HG03280 (cell line): ENCODE results near the gene PNMA8A.
"Not testable (repeated sequence)": the region's sequence is repeated elsewhere in the genome, so short reads cannot be mapped to it uniquely, and the experiment has no call there.

Experiments used
- ATAC-seq: cut with Tn5 transposase; IDR thresholded peaks from one replicate; pipeline ENCODE4 v1.9.1; 2021; ENCODE audit warnings: mild to moderate bottlenecking, moderate library complexity; ENCODE audit not compliant: unreplicated experiment

The PNMA8A gene

DNA sequence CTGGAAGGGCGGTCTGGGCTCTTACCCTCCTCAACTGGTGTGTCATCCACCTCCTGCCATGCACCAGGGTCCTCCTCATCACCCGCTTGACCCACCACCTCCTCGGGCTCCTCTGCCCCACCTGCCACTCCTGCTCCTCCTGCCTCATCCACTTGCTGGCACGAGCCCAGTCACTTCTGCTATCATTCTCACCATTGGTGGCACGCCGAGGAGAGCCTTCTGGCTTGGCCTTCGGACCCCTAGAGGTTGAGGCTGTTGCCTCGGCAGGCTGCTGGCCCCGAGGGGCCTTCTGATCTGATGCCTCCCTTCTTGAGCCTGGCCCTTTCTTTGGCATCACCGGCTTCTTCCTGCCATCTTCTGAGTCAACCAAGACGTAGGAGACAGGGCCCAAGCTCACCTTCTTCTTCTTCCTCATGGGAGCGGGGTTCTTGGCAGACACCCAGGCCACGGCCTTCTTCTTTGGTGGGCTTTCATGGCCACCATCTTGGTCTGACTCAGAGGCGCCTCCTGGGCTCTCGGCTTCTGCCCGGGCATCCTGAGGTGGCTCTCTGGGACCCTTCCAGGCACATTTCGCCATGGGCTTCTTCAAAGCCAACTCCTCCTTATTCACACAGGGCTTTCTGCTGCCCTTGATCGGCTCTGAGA lies 1.7 kb downstream of the PNMA8A start:
- ATAC-seq = no peak

DNA sequence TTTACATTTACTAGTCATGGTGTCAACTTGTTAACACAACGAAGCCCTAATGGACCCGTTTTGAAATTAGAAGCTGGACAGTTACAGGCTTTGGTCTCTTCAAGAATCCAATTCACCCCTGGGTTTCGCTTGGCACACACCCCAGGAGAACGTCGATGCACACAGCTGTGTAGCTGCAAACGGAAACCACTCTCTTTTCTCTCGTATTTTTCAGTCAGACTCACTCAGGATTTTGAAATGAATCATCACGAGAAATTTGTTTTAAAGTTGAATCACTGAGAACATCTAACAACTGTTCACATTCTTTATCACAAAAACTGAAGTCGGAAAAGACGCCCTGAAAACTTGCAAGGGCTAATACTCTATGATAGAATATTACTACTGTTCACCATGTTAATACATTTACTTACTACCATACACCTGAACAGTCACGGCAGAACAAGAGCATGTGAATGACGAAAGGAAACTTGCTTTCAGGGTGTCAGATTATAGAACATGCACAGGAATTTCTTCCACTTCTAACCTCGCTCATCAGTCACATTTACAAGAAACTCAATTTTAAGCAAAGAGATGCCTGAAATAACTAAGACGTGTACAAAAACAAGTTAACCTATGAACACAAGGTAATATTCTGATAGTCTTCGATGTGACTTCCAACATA lies 4.7 kb downstream of the PNMA8A start:
- no peak for ATAC-seq

DNA sequence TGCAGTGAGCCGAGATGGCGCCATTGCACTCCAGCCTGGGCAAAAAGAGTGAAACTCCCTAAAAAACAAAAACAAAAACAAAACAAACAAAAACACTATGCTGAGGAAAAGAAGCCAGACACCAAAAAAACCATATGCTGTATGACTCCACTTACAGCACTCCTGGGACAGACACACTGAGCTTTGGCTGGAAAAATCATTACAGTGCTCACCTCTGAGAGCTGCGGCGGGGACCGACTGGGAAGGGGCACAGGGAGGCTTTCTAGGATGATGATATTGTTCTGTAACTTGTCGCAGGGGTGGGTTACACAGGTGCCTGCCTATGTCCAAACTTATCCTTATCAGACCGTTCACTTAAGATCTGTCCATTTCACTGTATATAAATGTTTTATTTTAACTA lies 7.8 kb downstream of the PNMA8A start:
- ATAC-seq = no peak

DNA sequence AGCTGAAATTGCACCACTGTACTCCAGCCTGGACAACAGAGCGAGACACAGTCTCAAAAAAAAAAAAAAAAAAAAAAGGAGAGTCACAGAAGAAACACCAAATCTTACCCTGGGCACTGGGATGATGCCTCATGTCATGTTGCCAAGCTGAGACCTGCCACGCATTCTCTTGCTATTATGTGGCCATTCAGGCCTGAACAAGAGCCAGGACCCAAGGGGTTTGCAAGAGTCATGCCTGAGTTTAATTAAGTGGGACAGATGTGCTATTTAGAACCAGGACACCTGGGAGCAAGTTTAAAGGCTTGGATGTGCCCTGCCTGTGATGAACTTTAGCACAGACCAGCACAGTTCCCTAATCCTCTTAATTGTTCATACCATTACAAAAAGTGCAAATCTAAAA lies 9.8 kb downstream of the PNMA8A start:
- no peak for ATAC-seq

DNA sequence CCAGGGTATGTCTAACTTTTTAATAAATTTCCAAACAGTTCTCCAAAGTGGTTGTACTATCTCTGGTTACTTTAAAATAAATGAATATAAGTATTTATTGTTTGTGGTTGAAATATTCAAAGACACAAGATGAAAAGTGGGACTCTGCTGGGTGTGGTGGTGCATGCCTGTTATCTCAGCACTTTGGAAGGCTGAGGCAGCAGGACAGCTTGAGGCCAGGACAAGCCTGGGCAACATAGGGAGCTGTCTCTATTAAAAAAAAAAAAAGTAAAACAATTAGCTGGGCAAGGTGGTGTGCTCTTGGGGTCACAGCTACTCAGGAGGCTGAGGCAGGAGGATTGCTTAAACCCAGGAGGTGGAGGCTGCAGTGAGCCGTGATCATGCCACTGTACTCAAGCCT lies 10.4 kb downstream of the PNMA8A start:
- ATAC-seq = no peak

DNA sequence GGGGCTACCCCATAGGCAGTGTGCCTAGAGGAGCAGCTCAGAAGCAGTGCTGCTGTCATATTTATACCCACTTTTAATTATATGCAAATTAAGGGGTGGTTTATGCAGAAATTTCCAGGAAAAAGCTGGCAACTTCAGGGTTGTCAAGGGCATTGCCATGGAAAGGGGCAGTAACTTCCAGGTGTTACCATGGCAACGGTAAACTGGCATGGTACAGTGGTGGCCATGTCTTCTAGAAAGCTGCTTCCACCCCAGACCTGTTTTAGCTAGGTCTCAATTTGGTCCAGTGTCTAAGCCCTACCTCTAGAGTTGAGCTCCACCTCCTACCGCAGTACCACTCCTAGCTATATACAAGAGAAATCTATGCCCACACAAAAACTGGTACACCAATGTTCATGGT lies 11.3 kb downstream of the PNMA8A start:
- no peak for ATAC-seq

DNA sequence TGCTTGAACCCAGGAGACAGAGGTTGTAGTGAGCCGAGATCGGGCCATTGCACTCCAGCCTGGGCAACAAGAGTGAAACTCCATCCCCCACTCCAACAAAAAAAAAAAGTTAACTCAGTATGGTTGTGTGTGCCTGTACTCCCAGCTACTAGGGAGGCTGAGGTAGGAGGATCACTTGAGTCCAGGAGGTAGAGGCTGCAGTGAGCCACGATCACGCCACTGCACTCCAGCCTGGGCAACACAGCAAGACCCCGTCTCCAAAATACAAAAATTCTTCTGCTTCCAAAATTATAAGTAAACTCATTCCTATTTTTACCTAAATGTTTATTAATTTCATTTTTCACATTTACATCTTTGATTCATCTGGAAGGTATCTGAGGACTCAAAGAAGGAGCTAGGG lies 14.4 kb downstream of the PNMA8A start:
- ATAC-seq = no peak

DNA sequence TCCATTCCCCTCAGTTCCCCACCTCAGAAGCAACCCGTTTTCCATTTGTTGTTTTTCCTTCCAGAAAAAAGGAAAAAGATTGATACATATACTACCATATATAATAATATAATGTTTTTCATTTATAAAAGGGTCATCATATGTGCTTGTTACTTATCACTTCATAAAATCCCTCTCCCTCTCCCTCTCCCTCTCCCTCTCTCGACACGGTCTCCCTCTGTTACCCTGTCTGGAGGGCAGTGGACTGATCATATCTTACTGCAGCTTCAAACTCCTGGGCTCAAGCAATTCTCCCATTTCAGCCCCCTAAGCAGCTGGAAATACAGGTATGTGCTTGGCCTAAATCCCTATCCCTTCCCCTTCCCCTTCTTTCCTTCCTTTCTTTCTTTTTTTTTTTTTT lies 17.1 kb downstream of the PNMA8A start:
- ATAC-seq = no peak

DNA sequence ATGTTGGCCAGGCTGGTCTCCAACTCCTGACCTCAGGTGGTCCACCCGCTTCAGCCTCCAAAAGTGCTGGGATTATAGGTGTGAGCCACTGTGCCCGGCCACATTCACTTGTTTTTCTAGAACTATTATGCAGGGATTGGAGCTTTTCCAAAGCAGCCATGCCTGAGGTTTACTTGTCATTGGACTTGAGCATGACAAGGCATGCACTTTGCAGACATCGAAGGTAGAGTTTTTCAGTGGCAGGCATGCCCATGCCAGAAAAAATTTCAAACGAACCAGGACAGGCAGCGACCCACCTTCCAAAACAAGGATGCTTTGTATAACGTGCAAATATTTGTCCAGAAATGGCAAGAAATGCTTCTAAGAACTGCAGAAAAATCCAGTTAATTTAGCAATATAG lies 17.7 kb downstream of the PNMA8A start:
- no peak for ATAC-seq

DNA sequence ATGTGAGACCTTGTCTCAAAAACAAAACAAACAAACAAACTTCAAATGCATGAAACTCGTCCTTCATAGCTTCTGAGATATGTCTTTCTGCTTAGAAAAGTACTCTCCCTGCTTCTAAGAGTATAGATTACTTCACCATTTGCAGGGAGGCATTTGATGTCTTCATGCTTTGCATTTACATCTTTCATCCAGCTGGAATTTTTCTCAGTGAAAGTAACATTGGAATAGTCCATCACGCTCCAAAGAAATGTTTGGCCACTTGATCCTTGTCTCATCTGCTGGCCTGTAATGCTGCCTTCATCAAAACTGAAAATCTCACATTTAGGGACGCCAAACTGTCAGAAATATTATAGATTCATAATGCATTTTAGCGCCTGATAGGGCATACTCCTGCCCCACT lies 19.2 kb downstream of the PNMA8A start:
- no peak for ATAC-seq

DNA sequence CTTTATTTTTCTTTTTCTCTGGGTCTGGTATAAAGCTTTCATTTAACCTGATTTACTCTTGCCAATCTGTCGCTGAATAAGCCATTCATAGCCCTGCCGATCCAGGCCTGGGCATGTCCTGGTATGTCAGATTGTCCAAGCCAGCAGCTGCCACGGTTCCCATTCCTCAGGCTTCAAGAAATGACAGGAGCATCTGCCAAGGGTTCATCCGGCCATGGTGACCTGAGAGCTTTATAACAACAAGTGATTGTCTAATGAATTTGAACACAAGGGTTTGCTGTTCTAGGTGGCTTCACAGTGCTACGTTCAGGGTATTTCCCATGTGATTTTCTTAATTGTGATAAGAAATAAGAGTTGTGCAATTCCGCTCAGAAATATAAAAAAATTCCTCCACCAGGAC lies 20.0 kb downstream of the PNMA8A start:
- ATAC-seq = no peak

DNA sequence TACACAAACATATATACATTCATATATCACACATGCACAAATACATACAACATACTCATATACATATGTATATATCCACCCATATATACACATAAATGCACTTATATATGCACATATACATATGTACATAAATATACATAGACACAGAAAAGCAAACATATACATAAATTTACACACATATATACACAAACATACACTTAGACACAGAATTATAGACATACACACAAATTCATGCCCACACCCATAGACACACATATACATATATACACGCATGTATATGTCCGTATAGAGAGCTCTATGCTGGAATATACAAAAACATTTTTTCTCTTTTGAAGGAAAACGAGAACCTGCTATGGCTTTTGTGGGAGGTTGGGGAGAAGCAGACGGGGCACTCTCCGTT lies 20.6 kb downstream of the PNMA8A start:
- ATAC-seq = no peak

DNA sequence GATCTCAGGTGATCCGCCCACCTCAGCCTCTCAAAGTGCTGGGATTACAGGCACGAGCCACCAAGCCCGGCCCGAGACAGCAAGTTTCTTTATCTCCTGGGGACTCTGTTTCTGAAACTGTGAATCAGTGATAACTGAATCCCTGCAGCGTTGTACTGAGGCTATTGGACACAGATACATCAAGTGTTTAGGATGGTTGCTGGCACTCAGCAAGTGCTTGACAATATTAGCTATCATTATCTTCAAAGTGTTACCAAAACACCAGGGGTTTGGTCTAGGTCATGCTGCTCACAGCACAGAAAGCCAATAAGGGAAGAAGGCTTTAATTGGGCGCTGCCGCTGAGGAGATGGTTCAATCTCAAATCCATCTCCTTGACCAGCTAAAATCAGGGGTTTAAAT lies 22.1 kb downstream of the PNMA8A start:
- ATAC-seq = no peak

DNA sequence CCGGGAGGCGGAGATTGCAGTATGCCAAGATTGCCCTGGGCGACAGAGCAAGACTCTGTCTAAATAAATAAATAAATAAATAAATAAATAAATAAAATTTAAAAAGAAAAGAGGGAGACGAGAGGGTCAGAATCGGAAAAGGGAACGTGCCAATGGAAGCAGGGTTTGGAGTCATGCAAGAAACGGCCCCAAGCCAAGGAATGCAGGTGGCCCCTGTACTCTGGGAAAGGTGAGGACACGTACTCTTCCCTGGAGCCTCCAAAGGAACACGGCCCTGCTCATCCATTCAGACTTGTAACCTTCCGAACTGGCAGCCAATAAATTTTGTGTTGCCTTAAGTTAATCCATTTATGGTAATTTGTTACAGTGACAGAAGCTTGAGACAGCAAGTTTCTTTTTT lies 22.8 kb downstream of the PNMA8A start:
- ATAC-seq = no peak

DNA sequence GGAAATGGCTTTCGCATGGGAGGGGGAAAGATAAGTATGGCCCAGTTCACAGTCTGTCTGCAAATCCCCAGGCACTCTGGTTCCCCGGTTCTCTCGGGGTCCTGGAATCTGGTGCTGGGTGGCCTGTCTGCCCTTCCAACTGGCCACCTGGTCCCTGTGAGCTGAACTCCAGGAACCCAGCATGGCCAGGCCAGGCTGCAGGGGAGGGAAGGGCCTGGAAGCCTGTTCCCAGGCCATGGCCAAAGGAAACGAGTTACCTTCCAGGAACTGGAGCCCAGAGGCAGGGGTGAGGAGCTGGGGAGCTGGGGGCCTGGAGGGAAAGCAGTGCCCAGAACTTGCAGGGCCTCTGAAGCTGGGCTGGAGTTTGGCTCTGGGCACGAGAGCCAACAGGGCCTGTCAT lies 23.5 kb downstream of the PNMA8A start:
- no peak for ATAC-seq

DNA sequence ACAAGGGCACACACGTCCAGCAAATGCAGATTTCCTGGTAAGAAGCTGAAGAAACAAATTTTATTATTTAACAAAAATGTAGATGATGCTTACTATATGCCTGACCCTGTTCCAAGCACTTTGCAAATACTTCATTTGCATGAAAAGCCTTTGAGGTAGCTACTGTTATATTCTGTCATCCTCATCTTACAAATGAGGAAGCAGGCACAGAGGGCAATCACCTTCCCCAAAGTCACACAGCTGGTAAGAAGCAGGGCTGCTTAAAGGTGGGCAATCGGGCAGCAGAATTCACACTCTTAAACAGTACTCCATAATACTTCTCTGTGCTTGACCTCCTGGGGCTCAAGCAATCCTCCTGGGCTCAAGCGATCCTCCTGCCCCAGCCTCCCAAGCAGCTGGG lies 24.4 kb downstream of the PNMA8A start:
- ATAC-seq = no peak

DNA sequence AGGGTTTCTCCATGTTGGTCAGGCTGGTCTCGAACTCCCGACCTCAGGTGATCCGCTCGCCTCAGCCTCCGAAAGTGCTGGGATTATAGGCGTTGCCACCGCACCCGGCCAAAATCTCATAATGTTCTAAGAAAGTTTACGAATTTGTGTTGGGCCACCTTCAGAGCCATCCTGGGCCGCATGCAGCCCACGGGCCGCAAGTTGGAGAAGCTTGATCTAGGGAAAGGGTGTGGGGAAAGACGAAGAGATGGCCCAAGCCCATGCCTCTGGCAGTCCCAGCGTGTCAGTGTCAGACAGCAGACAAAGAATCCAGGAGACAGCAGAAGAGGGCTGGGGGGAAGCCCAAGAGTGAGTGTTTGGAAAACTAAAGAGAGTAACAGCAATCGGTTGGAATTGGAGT lies 25.3 kb downstream of the PNMA8A start:
- ATAC-seq = no peak

DNA sequence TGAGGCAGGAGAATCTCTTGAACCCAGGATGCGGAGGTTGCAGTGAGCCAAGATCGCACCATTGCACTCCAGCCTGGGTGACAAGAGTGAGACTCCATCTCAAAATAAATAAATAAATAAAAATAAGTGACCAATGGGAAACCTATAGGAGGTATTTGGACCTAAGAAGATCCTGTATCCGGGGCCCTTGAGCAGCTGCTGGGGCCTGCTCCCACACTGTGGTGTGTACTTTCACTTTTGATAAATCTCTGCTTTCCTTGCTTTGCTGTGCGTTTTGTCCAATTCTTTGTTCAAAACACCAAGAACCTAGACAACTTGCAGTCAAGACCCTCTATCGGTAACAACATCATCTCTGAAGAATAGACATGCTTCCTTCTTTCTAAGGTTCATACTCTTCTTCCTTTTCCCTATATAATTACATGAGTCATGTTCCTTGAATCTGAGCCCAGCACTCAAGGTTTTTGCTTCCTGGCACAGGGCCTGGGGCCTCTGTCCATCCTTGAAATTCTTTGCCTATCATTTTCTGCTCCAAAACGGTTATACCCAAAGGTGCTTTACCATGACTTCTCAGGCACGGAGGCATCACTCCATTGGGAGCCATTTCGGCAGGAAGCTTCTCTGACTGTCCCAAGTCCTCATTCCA lies 28.4 kb downstream of the PNMA8A start:
- no peak for ATAC-seq

DNA sequence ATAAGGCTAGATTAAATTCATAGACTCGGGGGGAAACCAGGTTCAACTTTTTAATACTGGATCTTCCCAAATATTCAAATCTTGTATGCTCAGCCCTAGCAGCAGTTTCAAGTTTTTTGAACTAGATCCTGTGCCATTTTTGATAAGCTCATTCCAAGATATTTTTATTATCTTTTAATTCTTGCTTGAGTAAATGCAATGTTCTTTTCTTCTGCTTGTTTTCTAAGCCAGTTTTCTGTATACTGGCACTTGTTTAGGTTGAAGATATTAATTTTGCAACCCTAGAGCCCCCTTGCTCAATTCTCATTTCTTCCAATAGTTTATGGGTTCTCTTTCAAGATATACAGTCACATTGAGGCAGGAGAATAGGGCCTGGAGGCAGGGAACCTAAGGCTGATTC lies 29.5 kb downstream of the PNMA8A start:
- no peak for ATAC-seq

DNA sequence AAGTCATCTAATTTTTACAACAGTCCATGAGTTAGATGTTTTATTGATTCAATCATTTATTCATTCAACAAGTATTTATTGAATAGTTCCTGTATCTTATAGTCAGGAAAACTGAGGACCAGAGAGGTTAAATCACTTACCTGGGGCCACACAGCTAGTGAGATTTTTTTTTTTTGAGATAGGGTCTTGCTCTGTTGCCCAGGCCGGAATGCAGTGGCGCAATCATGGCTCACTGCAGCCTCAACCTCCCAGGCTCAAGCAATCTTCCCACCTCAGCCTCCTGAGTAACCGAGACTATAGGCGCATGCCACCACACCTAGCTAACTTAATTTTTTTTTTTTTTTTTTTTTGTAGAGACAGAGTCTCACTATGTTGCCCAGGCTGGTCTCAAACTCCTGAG lies 35.7 kb downstream of the PNMA8A start:
- not testable (repeated sequence) for ATAC-seq

DNA sequence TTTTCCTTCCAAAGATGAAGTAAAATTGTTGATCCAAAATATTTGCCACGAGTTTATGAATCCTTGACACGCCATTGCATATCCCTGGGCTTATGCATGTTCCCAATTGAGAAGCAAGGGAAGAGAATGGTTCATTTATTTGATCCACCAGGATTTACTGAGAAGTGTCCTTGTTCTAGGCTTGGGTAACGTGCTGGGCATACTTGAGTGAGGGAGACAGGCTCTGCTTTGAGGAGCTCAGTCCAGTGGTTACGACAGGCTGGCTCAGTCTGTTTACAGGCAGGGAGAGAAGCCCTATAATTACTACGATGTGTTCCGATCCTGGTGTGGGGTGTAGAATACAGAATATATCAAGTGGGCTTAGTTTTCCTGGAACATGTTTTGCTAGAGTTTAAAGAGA lies 36.4 kb downstream of the PNMA8A start:
- ATAC-seq = no peak

DNA sequence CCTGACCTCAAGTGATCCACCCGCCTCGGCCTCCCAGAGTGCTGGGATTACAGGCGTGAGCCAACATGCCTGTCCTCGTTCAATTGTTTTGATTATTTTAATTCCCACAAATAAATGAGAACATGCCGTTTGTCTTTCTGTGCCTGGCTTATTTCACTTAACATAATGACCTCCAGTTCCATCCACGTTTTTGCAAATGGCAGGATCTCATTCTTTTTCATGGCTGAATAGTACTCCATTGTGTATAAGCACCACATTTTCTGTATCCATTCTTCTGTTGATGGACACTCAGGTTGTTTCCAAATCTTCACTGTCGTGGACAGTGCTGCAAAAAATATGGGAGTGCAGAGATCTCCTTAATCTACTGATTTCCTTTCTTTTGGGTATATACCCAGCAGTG lies 37.9 kb downstream of the PNMA8A start:
- ATAC-seq = not testable (repeated sequence)

DNA sequence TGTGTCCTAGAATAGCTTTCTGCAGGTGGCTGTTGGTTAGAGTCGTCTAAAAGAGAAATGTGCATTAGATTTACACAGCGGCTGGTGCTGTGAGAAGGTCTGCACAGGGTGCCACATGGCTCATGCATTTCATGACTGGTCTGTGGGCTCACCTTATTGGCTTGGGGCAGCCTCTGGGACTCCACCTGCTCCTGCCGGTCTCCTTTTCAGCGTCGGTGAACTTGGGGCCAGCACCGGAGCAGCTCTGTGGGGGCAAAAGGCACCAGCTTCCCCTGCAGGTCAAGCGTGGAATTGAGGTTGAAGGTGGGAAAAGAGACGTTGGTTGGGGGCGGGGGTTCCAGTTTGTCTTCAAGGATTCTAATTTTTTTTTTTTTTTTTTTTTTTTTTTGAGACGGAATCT lies 39.5 kb downstream of the PNMA8A start:
- ATAC-seq = no peak
